Thyroid gland (tissue), 4 donors: Measurements from ENCODE around the gene IFI27L1.

Source experiments
- CTCF ChIP-seq, 6 experiments: fragments of 200-600 bp in 3 of 6; fragments of 450-650 bp in 3 of 6; sonication (generic) in 3 of 6; IDR thresholded peaks; one replicate each; pipeline ENCODE4 v1.5.1; 2016 to 2019; ENCODE audit warnings: antibody characterized with exemption in 6 of 6, mild to moderate bottlenecking in 2 of 6, inconsistent platforms in 1 of 6, moderate library complexity in 1 of 6
- POLR2A ChIP-seq, 2 donors: fragments of 450-650 bp; IDR thresholded peaks; one replicate each; pipeline ENCODE4 v1.6.1; 2017; ENCODE audit warnings: antibody characterized with exemption in 2 of 2, mild to moderate bottlenecking in 2 of 2, moderate library complexity in 1 of 2

- TF ChIP-seq CTCF (IDR thresholded peaks at IDR 0.05): no peak
- TF ChIP-seq POLR2A (IDR thresholded peaks at IDR 0.05): no peak
These were observed 64.9 kb downstream of the IFI27L1 start for GRCh38 chr14:94145902-94146527.
